ENCODE data around the gene NUCKS1. TPM values are rescaled to one million over a fixed set of nuclear protein-coding genes. Genes with fewer than 3 reads are reported as not detected.

Gene NUCKS1
- polyA plus RNA-seq, 3 donors = 4.2 to 4.9 (median 4.2) TPM

DNA sequence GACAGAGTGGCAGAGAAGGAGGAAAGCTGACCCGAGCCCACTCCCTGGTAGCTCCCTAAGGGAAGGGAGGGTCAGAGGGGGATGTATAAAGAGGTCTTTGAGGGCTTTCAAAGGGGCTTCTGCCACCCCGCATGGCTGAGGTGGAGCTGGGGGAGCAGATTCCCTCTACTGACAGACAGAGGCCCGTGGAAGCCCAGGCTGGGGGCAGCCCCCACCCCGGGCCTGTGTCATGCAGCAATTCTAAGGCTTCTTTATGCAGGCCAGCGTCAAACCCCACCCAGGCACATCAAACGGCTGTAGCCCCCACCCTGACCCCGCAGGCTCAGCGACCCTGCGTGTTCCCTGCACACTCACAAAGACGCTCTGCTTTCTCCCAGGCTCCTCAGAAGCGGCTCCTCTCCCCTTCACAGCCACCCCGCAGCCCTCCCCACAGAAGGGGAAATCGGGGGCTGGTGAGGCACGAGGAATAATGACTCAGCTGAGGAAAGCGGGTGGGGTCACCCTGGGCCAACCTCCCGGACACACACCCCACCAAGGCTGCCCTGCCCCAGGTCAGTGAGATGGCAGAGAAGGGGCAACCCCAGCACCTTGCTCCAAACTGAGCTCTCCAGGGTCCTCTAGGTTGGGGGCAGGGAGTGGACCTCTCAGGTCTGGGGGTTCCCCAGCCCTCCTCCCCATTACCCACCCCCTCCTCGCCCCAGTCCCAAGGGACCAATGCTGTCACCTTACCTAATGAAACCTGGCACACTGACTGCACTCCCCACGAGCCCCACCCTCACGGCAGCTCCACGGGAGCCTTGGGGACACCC lies 80.4 kb downstream of the NUCKS1 start:
- H3K9me3 ChIP-seq (replicated peaks in 1 of 2; ENCODE audit: control insufficient read depth in 1 of 2, insufficient read depth in 1 of 2, low read length in 2 of 2) = no peaks in the 10 kb centered on the region
- H3K4me1 Mint-ChIP-seq = peaks cover 43% of the 10 kb centered on the region
- peak overlapping the region; percentile 40 to 85 (median 66) for H3K27ac Mint-ChIP-seq
- H3K27ac ChIP-seq (ENCODE audit: low read depth in 1 of 2, low read length in 2 of 2) = peak overlapping the region in 1 of 2 donors; percentile 38
- H3K9ac ChIP-seq (ENCODE audit: insufficient read depth, low read length, poor library complexity, severe bottlenecking) = peak overlapping the region; percentile 32
- peaks cover 38 to 44% of the 10 kb centered on the region in 2 donors for H3K4me1 ChIP-seq (ENCODE audit: control insufficient read depth in 1 of 2, insufficient read depth in 2 of 2, low read length in 2 of 2)
- H3K4me3 Mint-ChIP-seq = peak overlapping the region; percentile 56 to 79
- H3K4me3 ChIP-seq (replicated peaks in 1 of 3; ENCODE audit: low read depth in 2 of 3, low read length in 3 of 3) = peak overlapping the region in 1 of 3 experiments; percentile 19
- no peaks in the 10 kb centered on the region for H3K36me3 ChIP-seq (replicated peaks in 1 of 2; ENCODE audit: control insufficient read depth in 1 of 2, insufficient read depth in 2 of 2, low read length in 2 of 2)
- intact Hi-C loops (cut with micrococcal nuclease) = no loop called here
- no peaks in the 10 kb centered on the region for H4K20me1 ChIP-seq (ENCODE audit: insufficient read depth, low read length)
- DNase-seq = peak; percentile 48 to 85 (median 60)
- H2AFZ ChIP-seq (ENCODE audit: insufficient read depth, low read depth, low read length, poor library complexity, severe bottlenecking) = peak overlapping the region; percentile 22
- TF ChIP-seq, protein P1, sequence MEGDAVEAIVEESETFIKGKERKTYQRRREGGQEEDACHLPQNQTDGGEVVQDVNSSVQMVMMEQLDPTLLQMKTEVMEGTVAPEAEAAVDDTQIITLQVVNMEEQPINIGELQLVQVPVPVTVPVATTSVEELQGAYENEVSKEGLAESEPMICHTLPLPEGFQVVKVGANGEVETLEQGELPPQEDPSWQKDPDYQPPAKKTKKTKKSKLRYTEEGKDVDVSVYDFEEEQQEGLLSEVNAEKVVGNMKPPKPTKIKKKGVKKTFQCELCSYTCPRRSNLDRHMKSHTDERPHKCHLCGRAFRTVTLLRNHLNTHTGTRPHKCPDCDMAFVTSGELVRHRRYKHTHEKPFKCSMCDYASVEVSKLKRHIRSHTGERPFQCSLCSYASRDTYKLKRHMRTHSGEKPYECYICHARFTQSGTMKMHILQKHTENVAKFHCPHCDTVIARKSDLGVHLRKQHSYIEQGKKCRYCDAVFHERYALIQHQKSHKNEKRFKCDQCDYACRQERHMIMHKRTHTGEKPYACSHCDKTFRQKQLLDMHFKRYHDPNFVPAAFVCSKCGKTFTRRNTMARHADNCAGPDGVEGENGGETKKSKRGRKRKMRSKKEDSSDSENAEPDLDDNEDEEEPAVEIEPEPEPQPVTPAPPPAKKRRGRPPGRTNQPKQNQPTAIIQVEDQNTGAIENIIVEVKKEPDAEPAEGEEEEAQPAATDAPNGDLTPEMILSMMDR (IDR thresholded peaks at IDR 0.05) = no peak
- H3K36me3 Mint-ChIP-seq = no peaks in the 10 kb centered on the region
- WGBS (ENCODE audit: insufficient coverage) = 13% methylated on average over 19 of the region's 20 CpGs
- H3K27me3 ChIP-seq (ENCODE audit: control insufficient read depth in 2 of 2, insufficient read depth in 2 of 2, low read length in 2 of 2) = no peaks in the 10 kb centered on the region
- no peaks in the 10 kb centered on the region for H3K9me3 Mint-ChIP-seq
- H3K27me3 Mint-ChIP-seq (ENCODE audit: low read depth in 3 of 3) = peaks cover 6 to 10% (median 6%) of the 10 kb centered on the region in 3 donors
- H3K4me2 ChIP-seq (replicated peaks; ENCODE audit: extremely low read depth, low read length, poor library complexity, severe bottlenecking) = peak overlapping the region; percentile 39
- no peaks in the 10 kb centered on the region for H3K79me2 ChIP-seq (ENCODE audit: insufficient read depth, low read length)

DNA sequence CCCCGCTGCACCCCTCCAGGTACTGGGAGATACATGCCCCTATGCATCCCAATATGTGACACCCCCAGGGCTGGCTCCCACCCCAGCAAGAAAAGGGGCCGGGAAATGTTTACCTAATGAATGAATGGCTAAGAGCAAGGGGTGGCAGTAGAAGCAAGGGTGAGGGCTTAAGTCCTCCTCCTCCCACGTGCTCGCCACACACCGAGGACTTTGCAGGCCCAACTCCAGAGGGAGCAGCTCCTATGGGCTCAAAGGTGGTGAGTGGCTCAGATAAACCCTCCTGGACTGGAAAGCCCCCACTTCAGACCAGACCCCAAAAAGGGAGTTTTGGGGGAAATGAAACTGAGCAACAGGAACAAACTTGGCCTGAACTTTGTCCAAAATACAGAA lies 81.0 kb downstream of the NUCKS1 start:
- Histone ChIP-seq H3K27ac (ENCODE audit: low read depth in 1 of 2, low read length in 2 of 2) (peak overlapping the region in 1 of 2 donors; percentile 38), H3K9me3 (replicated peaks in 1 of 2; ENCODE audit: control insufficient read depth in 1 of 2, insufficient read depth in 1 of 2, low read length in 2 of 2) (no peaks in the 10 kb centered on the region), H3K27me3 (ENCODE audit: control insufficient read depth in 2 of 2, insufficient read depth in 2 of 2, low read length in 2 of 2) (no peaks in the 10 kb centered on the region), H3K4me1 (ENCODE audit: control insufficient read depth in 1 of 2, insufficient read depth in 2 of 2, low read length in 2 of 2) (peaks cover 44 to 50% of the 10 kb centered on the region in 2 donors), H3K36me3 (replicated peaks in 1 of 2; ENCODE audit: control insufficient read depth in 1 of 2, insufficient read depth in 2 of 2, low read length in 2 of 2) (no peaks in the 10 kb centered on the region), H3K9ac (ENCODE audit: insufficient read depth, low read length, poor library complexity, severe bottlenecking) (peak overlapping the region; percentile 32), H3K79me2 (ENCODE audit: insufficient read depth, low read length) (no peaks in the 10 kb centered on the region), H2AFZ (ENCODE audit: insufficient read depth, low read depth, low read length, poor library complexity, severe bottlenecking) (no peak overlapping the region), H4K20me1 (ENCODE audit: insufficient read depth, low read length) (no peaks in the 10 kb centered on the region), H3K4me3 (replicated peaks in 1 of 3; ENCODE audit: low read depth in 2 of 3, low read length in 3 of 3) (peak overlapping the region in 1 of 3 experiments; percentile 19), H3K4me2 (replicated peaks; ENCODE audit: extremely low read depth, low read length, poor library complexity, severe bottlenecking) (peak overlapping the region; percentile 39)
- Mint-ChIP-seq H3K4me1 (peaks cover 48% of the 10 kb centered on the region), H3K27me3 (ENCODE audit: low read depth in 3 of 3) (peaks cover 5 to 10% (median 8%) of the 10 kb centered on the region in 3 donors), H3K4me3 (peak overlapping the region; percentile 56 to 79), H3K27ac (peak overlapping the region in 6 of 7 donors; percentile 40 to 85 (median 58)), H3K36me3 (no peaks in the 10 kb centered on the region), H3K9me3 (no peaks in the 10 kb centered on the region)
- DNase-seq = peak; percentile 45 to 84 (median 46)
- WGBS (ENCODE audit: insufficient coverage) = 100% methylated on average over 1 of the region's 5 CpGs
- TF ChIP-seq, protein P1 (IDR thresholded peaks at IDR 0.05) = no peak
- intact Hi-C loops (cut with micrococcal nuclease) = no loop called here
